ENCODE results near the gene RINT1. TPM values are rescaled to one million over a fixed set of nuclear protein-coding genes. Genes with fewer than 3 reads are reported as not detected.
"Not testable (repeated sequence)": the region's sequence is repeated elsewhere in the genome, so short reads cannot be mapped to it uniquely, and the experiment has no call there.

Gene RINT1
- total RNA-seq, 1 experiment from 2014 or later = 18.1 TPM

DNA sequence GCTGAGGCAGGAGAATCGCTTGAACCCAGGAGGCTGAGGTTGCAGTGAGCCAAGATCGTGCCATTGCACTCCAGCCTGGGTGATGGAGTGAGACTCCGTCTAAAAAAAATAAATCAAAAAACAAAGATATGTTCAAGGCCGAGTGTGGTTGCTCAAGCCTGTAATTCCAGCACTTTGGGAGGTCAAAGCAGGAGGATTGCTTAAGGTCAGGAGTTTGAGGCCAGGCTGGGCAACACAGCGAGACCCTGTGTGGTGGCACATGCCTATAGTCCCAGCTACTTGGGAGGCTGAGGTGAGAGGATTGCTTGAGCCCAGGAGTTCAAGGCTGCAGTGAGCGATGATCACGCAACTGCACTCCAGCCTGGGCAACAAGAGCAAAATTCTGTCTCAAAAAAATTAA, 11.4 kb upstream of the RINT1 start:
- intact Hi-C loops (cut with micrococcal nuclease; ENCODE audit: unreplicated experiment); H3K4me1 ChIP-seq (ENCODE audit: control insufficient read depth, insufficient read depth, low read length); in situ Hi-C loops (cut with HindIII; ENCODE audit: low pct_unique_long_range_greater_than_20kb, low sequenced_read_pairs); CTCF ChIA-PET; DNase-seq (ENCODE audit: low read depth, low spot score); POLR2A ChIA-PET; H3K9me3 ChIP-seq (ENCODE audit: control insufficient read depth, insufficient read depth, low read depth, low read length); H3K27me3 ChIP-seq (ENCODE audit: control insufficient read depth, insufficient read depth, low read length); H3K36me3 ChIP-seq (ENCODE audit: control insufficient read depth, insufficient read depth, low read length); ATAC-seq: not testable (repeated sequence)
- TSS peak; percentile 81 for BruUV-seq (replicated peaks)
- H3K27ac ChIP-seq (ENCODE audit: low read length) = peak overlapping the region; percentile 92
- H3K4me3 ChIP-seq (ENCODE audit: low read depth in 2 of 2, low read length in 2 of 2) = peak overlapping the region; percentile 86 to 93

DNA sequence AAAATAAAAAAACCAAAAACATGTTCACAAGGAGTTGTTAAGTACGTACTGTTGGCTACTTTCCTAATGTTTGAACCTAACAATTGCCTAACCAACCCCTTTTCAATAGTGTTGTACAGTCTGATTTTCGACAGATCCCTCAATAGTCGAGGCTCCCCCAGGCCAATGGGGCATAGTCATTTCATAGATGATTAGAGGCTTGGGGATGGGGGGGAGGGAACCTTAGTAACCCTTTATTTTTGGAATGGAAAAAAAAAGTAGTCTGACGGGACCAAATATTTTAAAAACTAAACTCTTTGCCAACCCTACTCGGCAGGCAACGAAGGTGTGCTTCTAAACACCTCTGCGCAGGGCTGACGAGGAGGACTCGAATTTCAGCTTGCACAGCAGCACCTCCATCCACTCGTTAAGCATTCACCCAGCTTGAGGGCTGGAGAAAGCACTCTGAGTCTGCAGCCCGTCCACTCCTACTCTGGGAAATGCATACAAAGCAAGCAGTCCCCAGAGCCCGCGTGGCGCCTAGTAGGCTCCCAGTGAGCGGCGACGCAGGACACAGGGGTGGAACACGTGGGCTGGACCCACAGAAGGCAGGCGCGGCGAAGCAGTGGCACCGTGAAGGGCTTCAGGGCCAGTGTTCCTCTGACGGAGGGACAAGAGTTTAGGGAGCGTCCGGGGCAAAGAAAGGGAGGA, 10.8 kb upstream of the RINT1 start:
- no TSS peak for BruUV-seq (replicated peaks)
- CTCF ChIA-PET = interaction anchor here (0.7 kb wide), 1 partner anchor 120 kb away, joined by 3 read pairs; no protein-coding TSS in a partner anchor

More for the DNA sequence above, 10.8 kb upstream of the RINT1 start:
- ATAC-seq (peak; percentile 50), DNase-seq (ENCODE audit: low read depth, low spot score) (no peak)
- H3K27ac ChIP-seq (ENCODE audit: low read length) = peak overlapping the region; percentile 92
- H3K36me3 ChIP-seq (ENCODE audit: control insufficient read depth, insufficient read depth, low read length) = peaks cover 3% of the 10 kb centered on the region; the same call in 1 of the 2 replicates
- H3K27me3 ChIP-seq (ENCODE audit: control insufficient read depth, insufficient read depth, low read length) = no peaks in the 10 kb centered on the region
- no peaks in the 10 kb centered on the region for H3K4me1 ChIP-seq (ENCODE audit: control insufficient read depth, insufficient read depth, low read length)
- peak overlapping the region; percentile 86 to 93 for H3K4me3 ChIP-seq (ENCODE audit: low read depth in 2 of 2, low read length in 2 of 2)
- intact Hi-C loops (cut with micrococcal nuclease; ENCODE audit: unreplicated experiment) = no loop called here
- POLR2A ChIA-PET = no interaction called here
- in situ Hi-C loops (cut with HindIII; ENCODE audit: low pct_unique_long_range_greater_than_20kb, low sequenced_read_pairs) = no loop called here
- H3K9me3 ChIP-seq (ENCODE audit: control insufficient read depth, insufficient read depth, low read depth, low read length) = no peaks in the 10 kb centered on the region
- TF ChIP-seq, protein P1, sequence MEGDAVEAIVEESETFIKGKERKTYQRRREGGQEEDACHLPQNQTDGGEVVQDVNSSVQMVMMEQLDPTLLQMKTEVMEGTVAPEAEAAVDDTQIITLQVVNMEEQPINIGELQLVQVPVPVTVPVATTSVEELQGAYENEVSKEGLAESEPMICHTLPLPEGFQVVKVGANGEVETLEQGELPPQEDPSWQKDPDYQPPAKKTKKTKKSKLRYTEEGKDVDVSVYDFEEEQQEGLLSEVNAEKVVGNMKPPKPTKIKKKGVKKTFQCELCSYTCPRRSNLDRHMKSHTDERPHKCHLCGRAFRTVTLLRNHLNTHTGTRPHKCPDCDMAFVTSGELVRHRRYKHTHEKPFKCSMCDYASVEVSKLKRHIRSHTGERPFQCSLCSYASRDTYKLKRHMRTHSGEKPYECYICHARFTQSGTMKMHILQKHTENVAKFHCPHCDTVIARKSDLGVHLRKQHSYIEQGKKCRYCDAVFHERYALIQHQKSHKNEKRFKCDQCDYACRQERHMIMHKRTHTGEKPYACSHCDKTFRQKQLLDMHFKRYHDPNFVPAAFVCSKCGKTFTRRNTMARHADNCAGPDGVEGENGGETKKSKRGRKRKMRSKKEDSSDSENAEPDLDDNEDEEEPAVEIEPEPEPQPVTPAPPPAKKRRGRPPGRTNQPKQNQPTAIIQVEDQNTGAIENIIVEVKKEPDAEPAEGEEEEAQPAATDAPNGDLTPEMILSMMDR (IDR thresholded peaks at IDR 0.05) = no peak
- TF ChIP-seq, protein P2, sequence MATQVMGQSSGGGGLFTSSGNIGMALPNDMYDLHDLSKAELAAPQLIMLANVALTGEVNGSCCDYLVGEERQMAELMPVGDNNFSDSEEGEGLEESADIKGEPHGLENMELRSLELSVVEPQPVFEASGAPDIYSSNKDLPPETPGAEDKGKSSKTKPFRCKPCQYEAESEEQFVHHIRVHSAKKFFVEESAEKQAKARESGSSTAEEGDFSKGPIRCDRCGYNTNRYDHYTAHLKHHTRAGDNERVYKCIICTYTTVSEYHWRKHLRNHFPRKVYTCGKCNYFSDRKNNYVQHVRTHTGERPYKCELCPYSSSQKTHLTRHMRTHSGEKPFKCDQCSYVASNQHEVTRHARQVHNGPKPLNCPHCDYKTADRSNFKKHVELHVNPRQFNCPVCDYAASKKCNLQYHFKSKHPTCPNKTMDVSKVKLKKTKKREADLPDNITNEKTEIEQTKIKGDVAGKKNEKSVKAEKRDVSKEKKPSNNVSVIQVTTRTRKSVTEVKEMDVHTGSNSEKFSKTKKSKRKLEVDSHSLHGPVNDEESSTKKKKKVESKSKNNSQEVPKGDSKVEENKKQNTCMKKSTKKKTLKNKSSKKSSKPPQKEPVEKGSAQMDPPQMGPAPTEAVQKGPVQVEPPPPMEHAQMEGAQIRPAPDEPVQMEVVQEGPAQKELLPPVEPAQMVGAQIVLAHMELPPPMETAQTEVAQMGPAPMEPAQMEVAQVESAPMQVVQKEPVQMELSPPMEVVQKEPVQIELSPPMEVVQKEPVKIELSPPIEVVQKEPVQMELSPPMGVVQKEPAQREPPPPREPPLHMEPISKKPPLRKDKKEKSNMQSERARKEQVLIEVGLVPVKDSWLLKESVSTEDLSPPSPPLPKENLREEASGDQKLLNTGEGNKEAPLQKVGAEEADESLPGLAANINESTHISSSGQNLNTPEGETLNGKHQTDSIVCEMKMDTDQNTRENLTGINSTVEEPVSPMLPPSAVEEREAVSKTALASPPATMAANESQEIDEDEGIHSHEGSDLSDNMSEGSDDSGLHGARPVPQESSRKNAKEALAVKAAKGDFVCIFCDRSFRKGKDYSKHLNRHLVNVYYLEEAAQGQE (IDR thresholded peaks at IDR 0.05; ENCODE audit: insufficient read depth in 1 of 2, low read depth in 2 of 2, low read length in 1 of 2) = no peak
- TF ChIP-seq TCF7L2 (IDR thresholded peaks at IDR 0.05; ENCODE audit: low read depth, low read length) = no peak
- no peak for TF ChIP-seq POLR2AphosphoS5 (IDR thresholded peaks at IDR 0.05; ENCODE audit: low read depth, low read length)
- no peak for TF ChIP-seq SIN3A (IDR thresholded peaks at IDR 0.05; ENCODE audit: borderline replicate concordance, insufficient read depth, low read depth, low read length)
